Measurements from ENCODE around the gene DRC3. TPM values are rescaled to one million over a fixed set of nuclear protein-coding genes. Genes with fewer than 3 reads are reported as not detected.

The DRC3 gene
- total RNA-seq: under 0.01 and 0.38 TPM in 2 replicates

GRCh38 chr17:17972126-17972951 lies at the start of gene DRC3, which contains the start of gene TOM1L2:
Gene DRC3, plus strand, starts transcription at chr17:17972862. Its CDS starts 4,737 bp downstream, at chr17:17977599.
Gene TOM1L2, minus strand, starts transcription at chr17:17972400. Its CDS starts 87 bp downstream, at chr17:17972313.

GRCh38 chr17:18038861-18039534 lies 66.3 kb downstream of the DRC3 start, which contains the start of the genes ATPAF2 and GID4:
Gene ATPAF2, minus strand, starts transcription at chr17:18039168. Its CDS starts 155 bp downstream, at chr17:18039013.
Gene GID4, plus strand, starts transcription at chr17:18039408. Its CDS starts 57 bp downstream, at chr17:18039465.

Other genes with a start within 250 kb of the DRC3 start
- gene SREBF1, start 135.9 kb upstream of the DRC3 start, total RNA-seq: 15.2 and 35.1 TPM in 2 replicates
- gene TOM1L2, start 462 bp upstream of the DRC3 start, total RNA-seq: 21.7 and 28.4 TPM in 2 replicates
- 15.5 and 19.4 TPM in 2 replicates for gene ATPAF2, start 66.3 kb downstream of the DRC3 start, total RNA-seq
- 5.4 and 9.0 TPM in 2 replicates for gene GID4, start 66.5 kb downstream of the DRC3 start, total RNA-seq
- 29.3 and 43.5 TPM in 2 replicates for gene DRG2, start 115.1 kb downstream of the DRC3 start, total RNA-seq
- gene MYO15A, start 135.9 kb downstream of the DRC3 start, total RNA-seq: under 0.01 and 0.56 TPM in 2 replicates
- 168 and 201 TPM in 2 replicates for gene ALKBH5, start 211.0 kb downstream of the DRC3 start, total RNA-seq

All from regular cardiac myocyte (primary cell).